HPDE6-E6E7 (cell line): ENCODE measurements around the gene PLEKHM3.

ENCODE experiments used
- DNase-seq: peaks from one replicate; pipeline ENCODE4 v3.0.0; 2011; ENCODE audit warnings: missing footprints; ENCODE audit errors: extremely low spot score

Gene PLEKHM3

DNA sequence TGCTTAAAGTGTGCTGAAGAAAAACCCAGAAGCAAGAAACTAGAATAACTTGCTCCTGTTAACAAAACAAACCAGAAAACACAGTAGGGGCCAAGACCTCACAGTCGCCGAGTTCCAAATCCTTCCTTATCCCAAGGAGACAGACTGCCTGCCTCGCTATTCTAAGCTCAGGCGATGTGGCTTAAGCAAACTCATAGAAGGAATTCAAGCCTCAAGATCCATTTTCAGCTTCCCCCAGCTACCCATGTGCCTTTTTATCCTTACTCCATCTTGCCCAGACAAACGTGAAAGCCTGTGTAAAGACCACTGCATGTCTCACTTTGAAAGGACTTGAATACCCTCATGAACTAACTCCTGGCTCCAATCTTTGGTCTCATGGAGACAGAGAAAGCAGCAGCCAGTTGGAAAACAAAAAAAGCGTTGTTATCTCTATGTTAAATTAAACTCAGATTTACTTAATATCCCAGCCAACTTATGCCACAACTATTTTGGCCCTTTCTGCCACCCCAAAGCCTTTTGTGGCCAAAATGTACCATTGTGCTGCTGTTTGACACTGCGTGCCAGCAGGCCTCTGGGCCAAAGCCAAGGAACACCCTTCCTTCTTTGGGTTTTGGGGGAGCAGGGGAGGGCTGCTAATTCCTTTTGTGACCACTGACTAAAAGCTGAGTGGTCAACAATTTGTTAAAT is 132.5 kb downstream of the PLEKHM3 start:
- no peak for DNase-seq

- DNase-seq, result no peak
Observed at GRCh38 chr2:207891086-207891844, 134.1 kb downstream of the PLEKHM3 start.

DNA sequence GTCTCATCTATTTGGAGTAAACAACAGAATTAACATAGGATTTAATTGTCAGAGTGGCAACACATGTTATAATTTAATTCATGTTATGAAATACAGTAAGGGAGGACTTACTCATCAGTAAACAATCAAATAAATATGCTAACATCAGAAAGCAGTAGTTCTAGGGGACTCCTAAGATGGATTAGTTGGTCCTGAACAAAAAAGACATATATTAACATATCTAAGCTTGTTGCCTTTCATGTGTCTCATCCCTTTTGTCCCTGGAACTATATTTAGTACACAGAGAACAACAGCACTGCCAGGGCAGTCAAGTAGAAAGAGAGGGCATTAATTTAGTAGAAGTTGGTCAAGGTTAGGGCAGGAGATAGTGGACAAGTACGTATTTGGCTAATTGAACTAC is 137.8 kb downstream of the PLEKHM3 start:
- DNase-seq, result no peak

GRCh38 chr2:207885010-207885409 is 140.3 kb downstream of the PLEKHM3 start:
- no peak for DNase-seq

DNA sequence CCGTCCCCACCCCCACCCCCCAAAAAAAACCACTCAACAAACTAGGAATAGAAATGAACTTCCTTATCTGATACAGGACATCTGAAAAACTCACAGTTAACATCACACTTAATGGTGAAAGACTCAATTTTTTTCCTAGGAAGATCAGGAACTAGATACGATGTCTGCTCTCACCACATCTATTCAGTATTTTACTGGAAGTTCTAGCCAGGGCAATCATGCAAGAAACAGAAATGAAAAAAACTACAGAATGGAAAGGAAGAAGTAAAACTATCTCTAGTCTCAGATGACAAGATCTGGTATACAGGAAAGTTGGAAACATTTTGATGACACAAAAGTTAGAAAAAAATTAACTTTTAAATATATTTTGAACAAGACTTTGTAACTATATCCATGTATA is 141.2 kb downstream of the PLEKHM3 start:
- DNase-seq, result no peak

DNA sequence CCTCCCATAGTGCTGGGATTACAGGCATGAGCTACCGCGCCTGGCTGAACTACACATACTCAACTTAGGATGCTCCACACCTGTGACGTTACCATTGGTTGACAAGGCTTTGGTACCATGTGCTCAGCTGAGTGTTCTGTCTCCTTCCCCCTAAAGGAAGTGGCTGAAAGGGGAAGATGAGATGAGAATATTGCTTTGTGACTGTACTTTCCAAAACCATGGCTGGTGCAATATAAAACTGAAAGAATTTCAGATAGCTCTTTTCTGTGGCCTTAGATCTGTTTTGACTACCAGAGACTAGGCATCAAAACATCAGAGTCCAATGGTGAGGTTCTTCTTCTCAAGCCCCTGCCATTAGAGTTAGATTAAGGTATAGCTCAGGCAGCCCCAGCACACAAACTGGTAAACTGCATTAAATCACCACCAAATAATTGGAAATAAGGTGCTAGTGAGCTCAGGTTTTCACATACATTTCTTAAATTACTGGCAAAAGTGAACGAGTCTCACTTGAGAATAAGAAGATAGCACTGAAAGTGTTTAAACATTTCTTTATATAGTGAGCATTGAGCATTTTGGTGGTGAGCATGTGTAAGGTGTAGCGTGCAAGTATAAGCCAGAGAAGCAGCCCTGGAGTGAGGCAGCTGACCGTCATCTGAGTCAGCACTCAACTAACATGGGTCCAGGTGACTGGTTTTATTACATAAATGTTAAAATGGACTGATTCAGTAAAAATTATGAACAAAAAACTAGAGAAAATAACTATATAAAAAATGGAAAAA is 142.1 kb downstream of the PLEKHM3 start:
- DNase-seq, result no peak

DNA sequence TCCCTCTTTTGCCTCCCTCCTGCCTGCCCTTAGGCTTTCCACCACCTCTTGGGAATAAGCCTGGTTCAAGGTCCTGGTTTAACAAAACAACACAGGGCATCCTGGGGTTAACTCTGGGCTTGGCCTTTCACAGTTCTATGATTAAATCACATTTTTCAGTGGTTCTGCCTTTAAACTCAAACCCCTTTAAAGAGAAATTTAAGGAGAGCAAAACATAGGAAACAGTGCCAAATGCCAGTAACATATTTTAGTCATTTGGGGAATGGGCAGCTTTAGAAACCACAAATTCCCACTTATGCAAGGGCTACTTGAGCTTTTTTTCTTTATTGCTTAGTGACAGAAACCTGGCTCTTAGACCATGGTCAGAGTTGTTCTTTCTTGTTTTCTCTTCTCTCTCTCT is 143.4 kb downstream of the PLEKHM3 start:
- DNase-seq, result no peak

DNA sequence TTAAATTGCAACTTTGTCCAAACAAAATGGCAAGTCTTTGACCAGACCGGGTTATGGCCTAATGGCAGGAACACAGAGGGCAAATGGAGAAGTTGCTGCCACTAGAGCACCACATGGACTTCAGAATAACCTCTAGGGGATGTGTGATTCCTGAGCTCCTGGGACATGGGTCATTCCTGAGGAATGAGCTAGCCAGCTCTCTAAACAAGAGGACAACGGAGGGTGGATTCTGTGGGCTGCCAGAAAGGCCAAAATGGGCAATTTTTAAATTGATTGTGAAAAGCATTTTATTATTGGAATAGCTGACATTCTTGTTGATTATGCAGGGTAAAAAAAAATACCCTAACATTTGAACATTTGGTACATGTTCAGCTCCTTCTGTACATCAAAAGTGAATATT is 145.8 kb downstream of the PLEKHM3 start:
- no peak for DNase-seq

GRCh38 chr2:207876842-207877535 is 148.3 kb downstream of the PLEKHM3 start:
- DNase-seq, result no peak

DNA sequence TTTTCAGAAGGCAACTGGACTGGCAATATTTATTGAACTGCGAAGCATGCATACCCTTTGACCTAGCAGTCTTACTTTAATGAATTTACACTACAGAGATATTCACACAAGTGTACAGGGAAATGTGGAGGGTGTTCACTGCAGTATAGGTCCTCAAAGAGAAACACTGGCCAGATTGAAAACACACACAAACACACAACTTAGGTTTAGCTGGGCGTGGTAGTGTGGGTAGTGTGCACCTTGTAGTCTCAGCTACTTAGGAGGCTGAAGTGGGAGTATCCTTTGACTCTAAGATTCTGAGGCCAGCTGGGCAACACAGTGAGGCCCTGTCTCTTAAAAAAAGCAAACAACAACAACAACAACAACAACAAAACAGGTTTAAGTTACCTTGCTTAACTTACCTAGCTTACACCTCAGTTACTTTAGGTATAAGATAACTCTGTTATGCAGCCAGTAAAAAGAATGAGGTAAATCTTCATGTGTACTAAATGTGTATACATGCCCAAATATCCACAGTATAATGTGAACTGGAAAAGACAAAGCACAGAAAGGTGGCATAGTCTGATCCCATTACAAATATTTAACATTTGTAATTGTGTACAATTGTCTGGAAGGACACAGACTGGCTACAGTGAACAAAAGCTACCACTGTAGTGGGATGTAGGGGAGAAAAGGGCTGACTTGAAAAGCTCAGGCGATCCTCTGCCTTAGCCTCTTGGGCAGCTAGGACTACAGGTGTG is 149.7 kb downstream of the PLEKHM3 start:
- DNase-seq, result no peak

DNA sequence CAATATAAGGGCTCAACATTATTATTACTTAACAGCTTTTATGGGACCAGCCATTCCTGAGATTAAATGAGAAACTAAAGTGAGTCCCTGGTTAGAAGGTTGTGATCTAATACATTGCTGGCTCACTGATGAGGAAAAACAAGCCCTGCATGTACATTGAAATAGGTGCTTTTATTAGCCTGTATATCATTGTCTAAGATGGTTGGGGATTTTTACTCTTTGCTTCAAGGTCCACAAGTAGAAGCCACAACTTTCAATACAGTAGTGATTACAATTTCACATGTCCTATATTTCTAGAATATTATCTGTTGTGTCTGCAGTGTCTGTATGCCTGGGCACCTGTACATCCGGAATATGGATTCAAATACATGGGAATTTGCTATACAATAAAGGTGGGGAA is 151.5 kb downstream of the PLEKHM3 start:
- DNase-seq, result no peak

DNA sequence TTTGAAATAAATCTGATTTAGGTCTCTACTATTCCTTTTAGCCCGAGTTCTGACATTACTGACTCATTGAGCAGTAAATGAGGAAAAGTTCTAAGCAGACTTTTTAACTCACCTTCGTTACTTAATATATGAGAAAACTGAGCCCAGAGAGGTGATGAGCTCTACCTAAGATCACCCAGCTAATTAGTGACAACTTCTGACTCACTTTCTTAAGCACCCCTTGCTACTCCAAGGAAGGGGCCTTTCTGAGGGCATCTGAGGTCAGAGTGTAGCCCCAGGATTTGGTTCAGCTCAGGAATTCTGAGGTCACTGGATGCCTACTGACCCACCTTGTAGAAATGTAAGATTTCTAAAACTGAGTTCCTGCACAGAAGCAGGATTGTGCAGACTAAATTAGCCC is 153.4 kb downstream of the PLEKHM3 start:
- no peak for DNase-seq

GRCh38 chr2:207871506-207871905 is 153.8 kb downstream of the PLEKHM3 start:
- DNase-seq, result no peak

DNA sequence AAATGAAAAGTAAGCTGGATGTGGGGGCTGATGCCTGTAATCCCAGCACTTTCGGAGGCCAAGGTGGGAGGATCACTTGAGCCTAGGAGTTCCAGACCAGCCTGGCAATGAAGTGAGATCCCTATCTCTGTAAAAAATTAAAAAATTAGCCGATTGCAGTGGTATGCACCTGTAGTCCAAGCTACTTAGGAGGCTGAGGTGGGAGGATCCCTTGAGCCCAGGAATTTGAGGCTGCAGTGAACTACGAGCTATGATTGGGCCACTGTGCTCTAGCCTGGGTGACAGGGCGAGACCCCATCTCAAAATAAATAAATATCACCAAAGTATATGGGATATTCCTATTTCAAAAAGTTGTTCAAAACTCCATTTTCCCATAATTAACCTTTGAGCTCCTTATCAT is 154.5 kb downstream of the PLEKHM3 start:
- DNase-seq, result no peak

GRCh38 chr2:207869784-207870778 is 155.2 kb downstream of the PLEKHM3 start:
- DNase-seq, result no peak

DNA sequence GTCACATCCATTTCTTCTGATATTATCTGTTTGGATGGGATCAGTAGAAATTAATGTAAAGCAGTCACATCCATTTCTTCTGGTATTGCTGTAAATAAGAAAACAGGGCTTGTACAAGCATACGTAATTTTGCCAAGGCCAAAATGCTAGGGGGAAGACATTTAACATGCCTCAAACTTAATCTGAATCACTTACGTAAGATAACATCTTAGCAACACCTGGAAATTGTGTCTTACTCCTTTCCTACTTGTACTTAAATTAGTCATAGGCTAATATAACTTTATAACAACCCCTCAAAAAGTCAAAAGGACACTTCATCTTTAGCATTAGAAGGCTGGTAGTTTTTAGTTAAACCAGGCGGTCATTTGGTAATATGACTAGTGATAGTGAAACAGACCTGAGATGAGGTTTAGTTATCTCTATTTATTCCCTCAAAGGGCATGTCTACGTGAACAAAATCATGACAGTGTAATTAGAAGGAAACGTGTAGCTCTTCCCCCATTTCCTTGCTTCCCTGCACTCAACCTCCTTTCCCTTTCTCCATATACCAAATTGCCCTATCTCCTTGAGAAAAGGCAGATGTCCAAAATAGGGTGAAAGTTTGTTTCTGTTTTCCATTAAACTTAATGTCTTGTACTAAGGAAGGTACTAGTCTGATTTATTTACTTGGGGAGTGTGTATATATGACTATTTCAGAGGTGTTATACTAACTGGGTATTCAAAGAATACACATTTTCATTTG is 156.3 kb downstream of the PLEKHM3 start:
- DNase-seq, result no peak

DNA sequence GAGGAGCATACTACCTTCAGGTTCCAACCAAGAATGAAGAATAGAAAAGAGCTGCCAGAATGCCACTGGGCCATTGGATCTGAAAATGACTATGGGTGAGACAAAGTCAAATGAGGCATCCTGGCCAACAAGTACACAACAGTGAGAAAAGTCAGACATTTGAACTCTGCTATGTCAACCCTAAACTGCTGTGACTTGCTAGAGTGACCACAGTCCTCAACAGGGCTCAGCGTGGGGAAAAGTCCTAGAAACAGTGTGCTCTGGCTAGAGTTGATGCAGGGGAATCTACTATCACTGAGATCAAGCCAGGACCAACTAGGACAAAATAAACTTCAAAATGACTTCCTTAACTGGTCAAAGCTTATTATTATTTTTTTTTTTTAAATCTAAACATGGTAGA is 157.4 kb downstream of the PLEKHM3 start:
- DNase-seq, result no peak

DNA sequence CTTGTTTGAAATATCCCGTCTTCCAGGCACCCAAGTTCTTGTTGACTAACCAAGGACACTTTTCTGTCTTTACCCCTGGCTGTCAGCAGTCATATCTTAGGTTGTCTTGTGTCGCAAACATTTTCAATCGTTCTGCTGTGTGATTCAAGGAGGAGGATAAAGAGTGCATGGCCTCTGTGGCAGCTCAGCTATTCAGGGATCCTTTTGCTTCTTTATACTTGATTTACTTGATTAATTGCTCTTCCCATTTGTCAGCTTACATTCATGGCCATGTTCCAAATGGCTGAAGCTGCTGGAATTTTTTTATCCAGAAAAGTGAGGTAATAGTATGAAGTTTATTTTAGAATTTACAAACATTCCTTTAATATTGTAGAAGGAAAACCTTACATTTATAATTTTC is 158.3 kb downstream of the PLEKHM3 start:
- no peak for DNase-seq

GRCh38 chr2:207865210-207865609 is 160.1 kb downstream of the PLEKHM3 start:
- no peak for DNase-seq
